ENCODE results near the gene MYCN.
A peak's percentile ranks its signal among the peaks of the same experiment; 100 is the strongest.
"Not testable (repeated sequence)": the region's sequence is repeated elsewhere in the genome, so short reads cannot be mapped to it uniquely, and the experiment has no call there.

Gene MYCN

GRCh38 chr2:15941481-15941850 lies 1.1 kb downstream of the MYCN start:
- DNase-seq (ENCODE audit: low read depth): no peak
- peak overlapping the region; percentile 40 for H3K4me3 ChIP-seq (ENCODE audit: low read depth, low read length)

DNA sequence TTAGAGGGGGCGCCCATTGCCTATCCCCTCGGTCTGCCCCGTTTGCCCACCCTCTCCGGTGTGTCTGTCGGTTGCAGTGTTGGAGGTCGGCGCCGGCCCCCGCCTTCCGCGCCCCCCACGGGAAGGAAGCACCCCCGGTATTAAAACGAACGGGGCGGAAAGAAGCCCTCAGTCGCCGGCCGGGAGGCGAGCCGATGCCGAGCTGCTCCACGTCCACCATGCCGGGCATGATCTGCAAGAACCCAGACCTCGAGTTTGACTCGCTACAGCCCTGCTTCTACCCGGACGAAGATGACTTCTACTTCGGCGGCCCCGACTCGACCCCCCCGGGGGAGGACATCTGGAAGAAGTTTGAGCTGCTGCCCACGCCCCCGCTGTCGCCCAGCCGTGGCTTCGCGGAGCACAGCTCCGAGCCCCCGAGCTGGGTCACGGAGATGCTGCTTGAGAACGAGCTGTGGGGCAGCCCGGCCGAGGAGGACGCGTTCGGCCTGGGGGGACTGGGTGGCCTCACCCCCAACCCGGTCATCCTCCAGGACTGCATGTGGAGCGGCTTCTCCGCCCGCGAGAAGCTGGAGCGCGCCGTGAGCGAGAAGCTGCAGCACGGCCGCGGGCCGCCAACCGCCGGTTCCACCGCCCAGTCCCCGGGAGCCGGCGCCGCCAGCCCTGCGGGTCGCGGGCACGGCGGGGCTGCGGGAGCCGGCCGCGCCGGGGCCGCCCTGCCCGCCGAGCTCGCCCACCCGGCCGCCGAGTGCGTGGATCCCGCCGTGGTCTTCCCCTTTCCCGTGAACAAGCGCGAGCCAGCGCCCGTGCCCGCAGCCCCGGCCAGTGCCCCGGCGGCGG lies 1.7 kb downstream of the MYCN start:
- H3K4me3 ChIP-seq (ENCODE audit: low read depth, low read length): peak overlapping the region; percentile 40
- no peak for DNase-seq (ENCODE audit: low read depth)

- peak overlapping the region; percentile 2 for H3K4me3 ChIP-seq (ENCODE audit: low read depth, low read length)
- DNase-seq (ENCODE audit: low read depth): no peak
These were observed 2.5 kb downstream of the MYCN start for GRCh38 chr2:15942711-15943345.

- peak; percentile 13 for DNase-seq (ENCODE audit: low read depth)
- H3K4me3 ChIP-seq (ENCODE audit: low read depth, low read length): no peak overlapping the region
These were observed 3.3 kb downstream of the MYCN start for GRCh38 chr2:15943378-15944280.

DNA sequence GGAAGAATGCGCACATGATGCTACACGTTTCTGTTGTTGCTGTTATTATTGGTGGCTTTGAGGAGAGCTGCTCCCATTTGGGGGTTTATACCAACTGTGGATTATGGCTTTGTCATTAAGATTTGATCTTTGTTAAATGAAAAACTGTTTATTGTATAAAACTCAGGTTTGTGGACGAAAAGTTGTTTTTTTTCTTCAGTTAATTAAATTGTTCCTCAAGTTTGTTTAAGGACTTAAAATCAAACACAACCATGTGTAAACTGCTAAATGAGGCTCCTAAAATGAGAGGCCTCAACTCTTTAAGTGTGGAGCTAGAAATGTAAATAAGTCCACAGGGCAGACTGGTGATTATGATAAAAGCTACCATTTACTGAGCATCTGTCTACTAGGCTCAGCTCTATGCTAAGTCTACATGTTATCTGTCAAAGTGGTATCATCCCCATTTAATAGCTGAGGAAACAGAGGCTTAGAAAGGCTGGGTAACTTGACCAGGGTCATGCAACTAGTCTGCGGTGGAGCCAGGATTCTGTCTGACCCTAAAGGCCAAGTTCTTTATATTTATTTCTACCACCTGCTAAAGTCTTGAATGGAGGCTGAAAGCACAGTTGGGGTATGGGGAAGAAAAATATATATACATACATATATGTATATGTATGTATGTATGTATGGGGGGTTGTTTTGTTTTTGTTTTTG lies 4.1 kb downstream of the MYCN start:
- no peak overlapping the region for H3K4me3 ChIP-seq (ENCODE audit: low read depth, low read length)
- no peak for DNase-seq (ENCODE audit: low read depth)

- DNase-seq (ENCODE audit: low read depth): no peak
- H3K4me3 ChIP-seq (ENCODE audit: low read depth, low read length): no peak overlapping the region
These were observed 5.8 kb downstream of the MYCN start for GRCh38 chr2:15945909-15946705.

GRCh38 chr2:15946983-15947382 lies 6.6 kb downstream of the MYCN start:
- DNase-seq (ENCODE audit: low read depth): no peak
- no peak overlapping the region for H3K4me3 ChIP-seq (ENCODE audit: low read depth, low read length)

DNA sequence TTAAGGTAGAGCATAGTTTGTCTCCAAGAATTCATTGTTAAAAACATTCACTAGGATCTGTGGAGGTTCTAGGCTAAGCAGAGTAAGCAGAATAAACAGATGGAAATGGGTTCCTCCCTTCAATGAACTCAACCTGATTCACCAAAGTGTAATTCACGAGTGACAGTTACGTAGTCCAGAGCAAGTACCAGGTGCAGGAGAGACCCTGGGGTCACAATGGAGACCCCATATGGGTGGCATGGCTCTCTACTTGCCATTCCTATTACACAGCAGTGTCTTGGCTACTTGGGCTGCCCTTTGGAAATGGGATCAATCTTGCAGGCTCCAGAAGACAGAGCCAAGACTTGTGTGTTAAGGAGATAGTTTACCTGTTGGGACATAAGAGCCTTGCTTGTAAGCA lies 7.1 kb downstream of the MYCN start:
- DNase-seq (ENCODE audit: low read depth): no peak
- H3K4me3 ChIP-seq (ENCODE audit: low read depth, low read length): no peak overlapping the region

GRCh38 chr2:15948704-15948957 lies 8.3 kb downstream of the MYCN start:
- no peak for DNase-seq (ENCODE audit: low read depth)
- H3K4me3 ChIP-seq (ENCODE audit: low read depth, low read length): no peak overlapping the region

DNA sequence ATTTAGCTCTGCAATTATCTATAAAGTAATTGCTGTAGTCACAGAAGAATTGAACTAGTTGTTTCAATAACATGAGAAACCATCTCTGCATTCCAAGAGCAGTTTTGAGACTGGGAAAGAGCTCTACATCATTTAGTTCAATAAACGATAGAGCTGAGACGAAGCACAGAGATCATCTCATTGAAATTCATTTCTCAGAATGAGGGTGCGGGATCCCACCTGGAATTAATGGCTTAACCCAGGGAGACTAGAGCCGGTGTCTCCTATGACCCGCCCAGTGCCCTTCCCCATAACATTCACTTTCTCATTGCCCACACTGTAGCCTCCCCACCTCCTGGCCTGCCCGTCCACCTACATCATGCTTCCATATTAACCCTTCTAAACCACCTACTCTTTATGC lies 8.8 kb downstream of the MYCN start:
- H3K4me3 ChIP-seq (ENCODE audit: low read depth, low read length): no peak overlapping the region
- no peak for DNase-seq (ENCODE audit: low read depth)

DNA sequence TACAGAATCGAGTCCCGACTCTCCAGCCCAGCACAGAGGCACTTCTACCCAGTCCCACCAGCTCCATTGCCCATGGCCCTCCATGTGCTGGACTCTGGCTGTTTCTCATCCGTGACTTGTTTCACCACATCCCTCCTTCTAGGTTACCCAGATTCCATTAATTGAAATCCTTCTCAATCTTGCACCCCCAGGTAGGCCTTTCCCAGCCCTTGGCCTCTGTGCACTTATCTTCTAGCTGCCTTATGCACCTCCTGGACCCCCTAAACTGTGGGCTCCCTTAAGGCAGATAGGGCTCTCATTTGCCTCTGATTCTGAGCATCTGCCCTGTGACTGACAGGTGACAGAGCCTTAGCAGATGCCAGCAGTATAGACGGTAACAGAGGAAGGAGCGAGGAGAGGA lies 9.2 kb downstream of the MYCN start:
- no peak for DNase-seq (ENCODE audit: low read depth)
- no peak overlapping the region for H3K4me3 ChIP-seq (ENCODE audit: low read depth, low read length)

DNA sequence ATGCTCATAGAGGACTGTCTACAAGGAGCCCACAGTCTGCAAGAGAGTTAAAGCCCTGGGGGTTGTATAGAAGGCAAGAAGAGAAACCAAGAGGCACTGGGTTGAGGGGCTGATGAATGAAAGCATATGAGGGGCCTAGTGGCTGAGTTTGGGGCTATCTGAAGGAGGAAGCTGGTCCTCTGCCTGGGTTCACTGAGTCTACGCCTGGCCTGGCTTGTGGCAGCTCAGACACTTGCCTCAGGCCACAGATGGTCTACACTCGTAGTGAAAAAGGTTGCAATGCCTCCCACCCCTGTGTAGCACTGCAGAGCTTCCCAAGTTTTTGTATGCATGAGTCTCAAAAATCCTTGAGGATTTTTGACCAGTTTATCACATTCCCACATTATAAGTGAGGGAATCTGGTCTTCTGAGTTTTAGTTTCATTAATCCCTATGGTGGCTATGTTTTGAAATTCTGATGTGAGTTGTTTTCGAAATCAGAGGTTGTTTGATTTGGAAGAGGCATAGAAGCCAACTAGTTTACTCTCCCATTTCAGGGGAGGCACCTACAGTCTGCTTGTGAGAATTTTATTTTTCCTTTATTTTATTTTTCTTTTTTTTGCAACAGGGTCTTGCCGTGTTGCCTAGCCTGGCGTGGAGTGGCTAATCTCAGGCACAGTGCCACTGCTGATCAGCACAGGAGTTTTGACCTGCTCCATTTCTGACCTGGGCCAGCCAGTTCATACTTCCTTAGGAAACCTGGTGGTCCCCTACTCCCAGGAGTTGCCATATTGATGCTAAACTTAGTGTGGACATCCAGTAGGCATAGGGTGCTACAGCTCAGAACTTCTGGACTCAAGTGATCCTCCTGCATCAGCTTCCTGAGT lies 10.0 kb downstream of the MYCN start:
- no peak for DNase-seq (ENCODE audit: low read depth)
- no peak overlapping the region for H3K4me3 ChIP-seq (ENCODE audit: low read depth, low read length)

DNA sequence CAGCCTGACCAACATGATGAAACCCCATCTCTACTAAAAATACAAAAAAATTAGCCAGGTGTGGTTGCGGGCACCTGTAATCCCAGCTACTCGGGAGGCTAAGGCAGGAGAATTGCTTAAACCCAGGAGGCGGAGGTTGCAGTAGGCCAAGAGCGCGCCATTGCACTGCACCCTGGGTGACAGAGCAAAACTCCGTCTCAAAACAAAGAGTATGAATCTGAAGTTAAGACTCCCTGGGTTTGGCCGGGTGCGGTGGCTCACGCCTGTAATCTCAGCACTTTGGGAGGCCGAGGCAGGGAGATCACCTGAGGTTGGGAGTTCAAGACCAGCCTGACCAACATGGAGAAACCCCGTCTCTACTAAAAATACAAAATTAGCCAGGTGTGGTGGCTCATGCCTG lies 11.6 kb downstream of the MYCN start:
- DNase-seq (ENCODE audit: low read depth): not testable (repeated sequence)

GRCh38 chr2:15952451-15953146 lies 12.2 kb downstream of the MYCN start:
- DNase-seq (ENCODE audit: low read depth): no peak
- no peak overlapping the region for H3K4me3 ChIP-seq (ENCODE audit: low read depth, low read length)

More for the DNA sequence above, 11.6 kb downstream of the MYCN start:
- not testable (repeated sequence) for H3K4me3 ChIP-seq (ENCODE audit: low read depth, low read length)

- DNase-seq (ENCODE audit: low read depth): no peak
These were observed 12.8 kb downstream of the MYCN start for GRCh38 chr2:15953147-15953630.

DNA sequence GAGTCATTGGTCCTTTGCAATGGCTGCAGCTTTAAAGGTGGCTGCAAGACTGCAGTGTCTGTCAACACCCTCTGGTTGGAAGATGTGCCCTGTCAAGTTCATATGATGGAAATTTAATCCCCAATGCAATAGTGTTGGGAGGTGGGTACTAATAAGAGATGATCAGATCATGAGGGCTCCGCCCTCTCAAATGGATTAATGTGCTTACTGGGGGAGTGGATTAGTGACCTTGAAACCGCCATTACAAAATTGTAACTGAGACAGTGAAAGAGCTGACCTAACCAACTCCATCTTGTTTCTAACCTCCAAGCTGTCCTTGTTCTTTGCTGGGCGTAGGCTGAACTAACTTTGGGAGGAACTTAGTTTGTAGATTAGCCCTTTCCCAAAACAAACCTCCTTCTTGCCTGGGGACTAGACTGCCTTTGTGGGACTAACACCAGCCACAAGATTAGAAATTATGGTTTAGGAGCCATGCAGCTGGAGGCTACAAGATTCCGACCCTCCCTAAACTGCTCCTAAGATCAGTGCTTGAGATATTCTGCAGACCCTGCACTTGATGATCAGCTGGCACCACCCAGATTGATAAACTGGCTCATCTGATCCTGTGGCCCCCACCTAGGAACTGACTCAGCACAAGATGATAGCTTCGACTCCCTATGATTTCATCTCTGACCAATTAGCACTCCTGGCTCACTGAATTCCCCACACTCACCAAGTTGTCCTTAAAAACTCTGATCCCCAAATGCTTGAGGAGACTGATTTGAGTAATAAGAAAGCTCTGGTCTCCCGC lies 13.7 kb downstream of the MYCN start:
- no peak for DNase-seq (ENCODE audit: low read depth)
- H3K4me3 ChIP-seq (ENCODE audit: low read depth, low read length): no peak overlapping the region

More at GRCh38 chr2:15953147-15953630, 12.8 kb downstream of the MYCN start:
- no peak overlapping the region for H3K4me3 ChIP-seq (ENCODE audit: low read depth, low read length)

- no peak overlapping the region for H3K4me3 ChIP-seq (ENCODE audit: low read depth, low read length)
- DNase-seq (ENCODE audit: low read depth): no peak
These were observed 14.4 kb downstream of the MYCN start for GRCh38 chr2:15954761-15955160.
